ENCODE results near the gene DOCK11.

- TF ChIP-seq, protein P1, sequence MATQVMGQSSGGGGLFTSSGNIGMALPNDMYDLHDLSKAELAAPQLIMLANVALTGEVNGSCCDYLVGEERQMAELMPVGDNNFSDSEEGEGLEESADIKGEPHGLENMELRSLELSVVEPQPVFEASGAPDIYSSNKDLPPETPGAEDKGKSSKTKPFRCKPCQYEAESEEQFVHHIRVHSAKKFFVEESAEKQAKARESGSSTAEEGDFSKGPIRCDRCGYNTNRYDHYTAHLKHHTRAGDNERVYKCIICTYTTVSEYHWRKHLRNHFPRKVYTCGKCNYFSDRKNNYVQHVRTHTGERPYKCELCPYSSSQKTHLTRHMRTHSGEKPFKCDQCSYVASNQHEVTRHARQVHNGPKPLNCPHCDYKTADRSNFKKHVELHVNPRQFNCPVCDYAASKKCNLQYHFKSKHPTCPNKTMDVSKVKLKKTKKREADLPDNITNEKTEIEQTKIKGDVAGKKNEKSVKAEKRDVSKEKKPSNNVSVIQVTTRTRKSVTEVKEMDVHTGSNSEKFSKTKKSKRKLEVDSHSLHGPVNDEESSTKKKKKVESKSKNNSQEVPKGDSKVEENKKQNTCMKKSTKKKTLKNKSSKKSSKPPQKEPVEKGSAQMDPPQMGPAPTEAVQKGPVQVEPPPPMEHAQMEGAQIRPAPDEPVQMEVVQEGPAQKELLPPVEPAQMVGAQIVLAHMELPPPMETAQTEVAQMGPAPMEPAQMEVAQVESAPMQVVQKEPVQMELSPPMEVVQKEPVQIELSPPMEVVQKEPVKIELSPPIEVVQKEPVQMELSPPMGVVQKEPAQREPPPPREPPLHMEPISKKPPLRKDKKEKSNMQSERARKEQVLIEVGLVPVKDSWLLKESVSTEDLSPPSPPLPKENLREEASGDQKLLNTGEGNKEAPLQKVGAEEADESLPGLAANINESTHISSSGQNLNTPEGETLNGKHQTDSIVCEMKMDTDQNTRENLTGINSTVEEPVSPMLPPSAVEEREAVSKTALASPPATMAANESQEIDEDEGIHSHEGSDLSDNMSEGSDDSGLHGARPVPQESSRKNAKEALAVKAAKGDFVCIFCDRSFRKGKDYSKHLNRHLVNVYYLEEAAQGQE (IDR thresholded peaks at IDR 0.05; ENCODE audit: low read depth, low read length): no peak
- no peak for TF ChIP-seq SREBF2 (IDR thresholded peaks at IDR 0.05; ENCODE audit: low read length)
- TF ChIP-seq JUNB (IDR thresholded peaks at IDR 0.05): no peak
- no peak for TF ChIP-seq EZH2 (IDR thresholded peaks at IDR 0.05; ENCODE audit: borderline replicate concordance, control insufficient read depth, low read depth, low read length)
- TF ChIP-seq TCF12 (IDR thresholded peaks at IDR 0.05; ENCODE audit: low read depth, low read length): no peak
- no peak for TF ChIP-seq MYC (IDR thresholded peaks at IDR 0.05; ENCODE audit: insufficient read depth, insufficient read length, insufficient replicate concordance, low read length, severe bottlenecking)
- no peak for TF ChIP-seq CTCF (IDR thresholded peaks at IDR 0.05 in 2 of 3, conservative IDR thresholded peaks at IDR 0.05 in 1 of 3; ENCODE audit: control insufficient read depth in 2 of 3, extremely low read depth in 1 of 3, insufficient read depth in 1 of 3, low read depth in 3 of 3, low read length in 3 of 3)
- TF ChIP-seq TAF1 (IDR thresholded peaks at IDR 0.05; ENCODE audit: borderline replicate concordance, low read depth, low read length): no peak
Observed at GRCh38 chrX:118623062-118623461, 127.4 kb downstream of the DOCK11 start.
